GM13977 (cell line): ENCODE data around the gene SH3YL1.
A peak's percentile ranks its signal among the peaks of the same experiment; 100 is the strongest.

Source experiments
- DNase-seq: peaks from one replicate; pipeline ENCODE4 v3.0.0; 2012; ENCODE audit warnings: low spot score
- CTCF ChIP-seq: IDR thresholded peaks from 2 replicates; pipeline ENCODE4 v1.5.1; 2012; ENCODE audit warnings: mild to moderate bottlenecking, control low read depth; ENCODE audit not compliant: insufficient read depth; ENCODE audit errors: extremely low read depth, missing control alignments
- in situ Hi-C: fragments of 300-500 bp; cut with MboI; formaldehyde crosslinking; loops from one replicate; pipeline ENCODE4 v1.12.0; 2022; ENCODE audit warnings: low sequenced_read_pairs, low pct_unique_long_range_greater_than_20kb, mixed read lengths, inconsistent platforms; ENCODE audit not compliant: unreplicated experiment

Gene SH3YL1

GRCh38 chr2:203401-203800 is 60.4 kb downstream of the SH3YL1 start:
- in situ Hi-C loops, result no loop called here
- no peak for TF ChIP-seq CTCF
- no peak for DNase-seq

- in situ Hi-C loops, result no loop called here
- no peak for TF ChIP-seq CTCF
- DNase-seq, result no peak
Observed at GRCh38 chr2:202945-203344, 60.9 kb downstream of the SH3YL1 start.

GRCh38 chr2:201648-202433 is 62.0 kb downstream of the SH3YL1 start:
- no peak for DNase-seq
- in situ Hi-C loops, result no loop called here
- no peak for TF ChIP-seq CTCF

- peak; percentile 12 for DNase-seq
- TF ChIP-seq CTCF, result no peak
- in situ Hi-C loops, result no loop called here
Observed at GRCh38 chr2:199041-199966, 64.5 kb downstream of the SH3YL1 start.

- in situ Hi-C loops, result no loop called here
- peak; percentile 3 for DNase-seq
- no peak for TF ChIP-seq CTCF
Observed at GRCh38 chr2:196406-196805, 67.4 kb downstream of the SH3YL1 start.

GRCh38 chr2:195932-196331 is 67.9 kb downstream of the SH3YL1 start:
- no peak for TF ChIP-seq CTCF
- in situ Hi-C loops, result no loop called here
- no peak for DNase-seq
